MCF 10A (cell line): Measurements from ENCODE around the gene METTL26. TPM values are rescaled to one million over a fixed set of nuclear protein-coding genes. Genes with fewer than 3 reads are reported as not detected.

Source experiments
- BruUV-seq: library from RNA; stranded (reverse); fragments of 400-500 nt; replicated peaks from 2 replicates; lab custom pipeline; 2021; lab: Mats Ljungman, UMichigan
- CTCF ChIA-PET: fragments of 300-600 bp; sonication (Branson Sonifier 250); formaldehyde crosslinking; extraction: SDS; loops from one replicate; lab custom pipeline; 2021; ENCODE audit warnings: antibody characterized with exemption, inconsistent platforms; lab: Yijun Ruan, JAX
- POLR2A ChIA-PET: fragments of 300-600, 350-650 bp; sonication (Branson Sonifier 250); formaldehyde crosslinking; extraction: SDS; loops from one replicate; lab custom pipeline; 2020; ENCODE audit warnings: antibody characterized with exemption, inconsistent platforms; lab: Yijun Ruan, JAX
- DNase-seq: peaks from one replicate; pipeline ENCODE4 v3.0.0-alpha.2; 2018; ENCODE audit not compliant: unreplicated experiment
- H3K27ac Mint-ChIP-seq: one replicate; pipeline ENCODE4 v1.8.0; 2022; ENCODE audit warnings: mild to moderate bottlenecking, low read depth, mixed read lengths; ENCODE audit not compliant: unreplicated experiment
- H3K27me3 Mint-ChIP-seq: one replicate; pipeline ENCODE4 v1.8.0; 2022; ENCODE audit warnings: mixed read lengths; ENCODE audit not compliant: insufficient read depth, unreplicated experiment
- H3K36me3 Mint-ChIP-seq: one replicate; pipeline ENCODE4 v1.8.0; 2022; ENCODE audit warnings: mild to moderate bottlenecking, moderate library complexity, mixed read lengths; ENCODE audit not compliant: insufficient read depth, unreplicated experiment
- H3K4me1 Mint-ChIP-seq: one replicate; pipeline ENCODE4 v1.8.0; 2022; ENCODE audit warnings: mixed read lengths; ENCODE audit not compliant: insufficient read depth, unreplicated experiment
- H3K4me3 Mint-ChIP-seq: one replicate; pipeline ENCODE4 v1.8.0; 2022; ENCODE audit warnings: mild to moderate bottlenecking, moderate library complexity, mixed read lengths; ENCODE audit not compliant: unreplicated experiment
- H3K9me3 Mint-ChIP-seq: one replicate; pipeline ENCODE4 v1.8.0; 2022; ENCODE audit warnings: mixed read lengths; ENCODE audit not compliant: unreplicated experiment
- CTCF ChIP-seq: fragments of 200-600 bp; IDR thresholded peaks from one replicate; pipeline ENCODE4 v1.8.0; 2022; ENCODE audit warnings: antibody characterized with exemption, mild to moderate bottlenecking; ENCODE audit not compliant: unreplicated experiment
- intact Hi-C: fragments of 100-400 bp; cut with micrococcal nuclease; formaldehyde crosslinking; loops from 2 replicates; pipeline ENCODE4 v1.14.1; 2022
- total RNA-seq: library from RNA; stranded (reverse); gene quantifications from 2 replicates; pipeline ENCODE4 v1.2.3, GENCODE V29; 2022

Gene METTL26
- total RNA-seq, 1 experiment from 2014 or later = 106 TPM

- Mint-ChIP-seq H3K27ac (peak within 1 kb of the TSS; percentile 88), H3K9me3 (no peaks in the 10 kb centered on the region), H3K27me3 (no peaks in the 10 kb centered on the region), H3K4me1 (peaks cover 14% of the 10 kb centered on the region), H3K36me3 (peaks cover 26% of the 10 kb centered on the region), H3K4me3 (peak within 1 kb of the TSS; percentile 74)
- ChIA-PET POLR2A (interaction anchor here (0.6 to 2.8 kb wide), 15 partner anchors 12 to 122 kb away, joined by 3 to 17 read pairs (median 5); partner anchors contain the start of genes CAPN15, CCDC78, JMJD8 and METTL26), CTCF (interaction anchor here (0.6 to 1.5 kb wide), 10 partner anchors 10 to 646 kb away, joined by 3 to 7 read pairs (median 3); partner anchors contain the start of genes RHOT2 and WDR24)
- TSS peak; percentile 69 for BruUV-seq
- DNase-seq = peak; percentile 91
- no peak for TF ChIP-seq CTCF
- intact Hi-C loops = loop anchor here (2.0 kb wide), 1 partner anchor 60 kb away; no protein-coding TSS in a partner anchor
Observed at GRCh38 chr16:648781-649589, 12.9 kb upstream of the METTL26 start, which contains the start of gene WDR90. TSS of gene WDR90 (plus strand) at chr16:649365. CDS start at chr16:649417, 52 bp downstream.

GRCh38 chr16:648071-648780 is 12.1 kb upstream of the METTL26 start:
- BruUV-seq = TSS peak; percentile 17
- ChIA-PET CTCF (interaction anchor here (0.5 to 1.4 kb wide), 13 partner anchors 11 to 647 kb away, joined by 3 to 7 read pairs (median 3); partner anchors contain the start of gene WDR24), POLR2A (interaction anchor here (0.6 to 2.8 kb wide), 12 partner anchors 11 to 78 kb away, joined by 3 to 17 read pairs (median 4); partner anchors contain the start of genes CCDC78, JMJD8, METTL26 and RAB40C)
- H3K9me3 Mint-ChIP-seq = no peaks in the 10 kb centered on the region
- H3K4me3 Mint-ChIP-seq = peak overlapping the region; percentile 74
- peak; percentile 62 for TF ChIP-seq CTCF
- H3K27ac Mint-ChIP-seq = peak overlapping the region; percentile 88
- intact Hi-C loops = loop anchor here (2.0 kb wide), 1 partner anchor 59 kb away; no protein-coding TSS in a partner anchor
- peaks cover 17% of the 10 kb centered on the region for H3K4me1 Mint-ChIP-seq
- peak; percentile 63 for DNase-seq
- no peaks in the 10 kb centered on the region for H3K27me3 Mint-ChIP-seq
- peaks cover 32% of the 10 kb centered on the region for H3K36me3 Mint-ChIP-seq

GRCh38 chr16:647173-647902 is 11.2 kb upstream of the METTL26 start:
- TF ChIP-seq CTCF = no peak
- Mint-ChIP-seq H3K27ac (no peak overlapping the region), H3K36me3 (peaks cover 35% of the 10 kb centered on the region), H3K27me3 (no peaks in the 10 kb centered on the region), H3K4me3 (peak overlapping the region; percentile 38), H3K4me1 (peaks cover 17% of the 10 kb centered on the region), H3K9me3 (no peaks in the 10 kb centered on the region)
- DNase-seq = no peak
- ChIA-PET CTCF (interaction anchor here (0.5 to 1.4 kb wide), 8 partner anchors 12 to 77 kb away, joined by 3 to 7 read pairs (median 3); partner anchors contain the start of gene WDR24), POLR2A (interaction anchor here (0.9 to 2.8 kb wide), 9 partner anchors 10 to 68 kb away, joined by 3 to 17 read pairs (median 6); partner anchors contain the start of genes JMJD8, METTL26, RAB40C and RHOT2)
- BruUV-seq = no TSS peak
- intact Hi-C loops = no loop called here
